Erythroblast (primary cell): Measurements from ENCODE around the gene MEFV.
A peak's percentile ranks its signal among the peaks of the same experiment; 100 is the strongest.

Experiments
- DNase-seq, 2 experiments: peaks; one replicate each; lab custom pipeline; 2025; lab: John Stamatoyannopoulos, UW
- GATA1 ChIP-seq: IDR thresholded peaks from 2 replicates; pipeline ENCODE4 v1.6.1; 2011; ENCODE audit warnings: low read depth, mild to moderate bottlenecking, control low read depth, low read length, moderate library complexity
- POLR2A ChIP-seq: IDR thresholded peaks from 2 replicates; pipeline ENCODE4 v1.6.1; 2011; ENCODE audit warnings: mild to moderate bottlenecking, low read length

MEFV gene

GRCh38 chr16:3256146-3256865 lies at the start of gene MEFV:
TSS of gene MEFV (minus strand) at chr16:3256633. CDS start at chr16:3256587, 46 bp downstream.
- no peak for DNase-seq
- TF ChIP-seq POLR2A (no peak), GATA1 (no peak)

- TF ChIP-seq POLR2A (no peak), GATA1 (no peak)
- no peak for DNase-seq
These were observed 49.6 kb upstream of the MEFV start for GRCh38 chr16:3306078-3306477.

GRCh38 chr16:3305109-3306068 lies 49.0 kb upstream of the MEFV start, which contains the start of the genes TIGD7 and ZNF75A:
TSS of gene TIGD7 (minus strand) at chr16:3305430. CDS start at chr16:3300614, 4,816 bp downstream.
TSS of gene ZNF75A (plus strand) at chr16:3305497. CDS start at chr16:3308429, 2,932 bp downstream.
- TF ChIP-seq GATA1 (no peak), POLR2A (peak; percentile 93)

GRCh38 chr16:3304370-3304769 lies 47.9 kb upstream of the MEFV start:
- no peak for TF ChIP-seq POLR2A
- no peak for TF ChIP-seq GATA1
- DNase-seq = no peak

More at GRCh38 chr16:3305109-3306068, 49.0 kb upstream of the MEFV start, which contains the start of the genes TIGD7 and ZNF75A:
- DNase-seq = peak; percentile 91 to 93

GRCh38 chr16:3295783-3296182 lies 39.4 kb upstream of the MEFV start:
- TF ChIP-seq POLR2A (no peak), GATA1 (no peak)

GRCh38 chr16:3295209-3295608 lies 38.8 kb upstream of the MEFV start:
- DNase-seq = no peak
- no peak for TF ChIP-seq GATA1
- no peak for TF ChIP-seq POLR2A

More at GRCh38 chr16:3295783-3296182, 39.4 kb upstream of the MEFV start:
- DNase-seq = no peak

GRCh38 chr16:3292604-3293003 lies 36.2 kb upstream of the MEFV start:
- no peak for TF ChIP-seq GATA1
- no peak for TF ChIP-seq POLR2A
- no peak for DNase-seq

GRCh38 chr16:3289998-3290673 lies 33.7 kb upstream of the MEFV start:
- TF ChIP-seq POLR2A (no peak), GATA1 (no peak)
- peak; percentile 34 to 40 for DNase-seq

GRCh38 chr16:3285131-3285530 lies 28.7 kb upstream of the MEFV start:
- DNase-seq = no peak
- TF ChIP-seq POLR2A (no peak), GATA1 (no peak)

- no peak for TF ChIP-seq GATA1
- TF ChIP-seq POLR2A = no peak
- DNase-seq = peak; percentile 56 to 58
These were observed 27.4 kb upstream of the MEFV start for GRCh38 chr16:3283543-3284447.

- peak; percentile 98 for DNase-seq
- TF ChIP-seq GATA1 (no peak), POLR2A (peak; percentile 94)
These were observed 26.5 kb upstream of the MEFV start, which contains the start of gene ZNF263 for GRCh38 chr16:3282730-3283542. TSS of gene ZNF263 (plus strand) at chr16:3283491. CDS start at chr16:3283819, 328 bp downstream.
